Pulmonary artery endothelial cell (primary cell): ENCODE results near the gene RCCD1. TPM values are rescaled to one million over a fixed set of nuclear protein-coding genes. Genes with fewer than 3 reads are reported as not detected.

Source experiments
- DNase-seq: peaks from one replicate; pipeline ENCODE4 v3.0.0-alpha.2; 2011; ENCODE audit warnings: low read depth, low spot score
- total RNA-seq: library from RNA; depleted of rRNA; stranded (reverse); fragments of >200 nt; gene quantifications from 2 replicates; pipeline ENCODE4 v1.2.3, GENCODE V29; 2014

Gene RCCD1
- total RNA-seq, 1 donor from 2014 or later, result 9.5 TPM

DNA sequence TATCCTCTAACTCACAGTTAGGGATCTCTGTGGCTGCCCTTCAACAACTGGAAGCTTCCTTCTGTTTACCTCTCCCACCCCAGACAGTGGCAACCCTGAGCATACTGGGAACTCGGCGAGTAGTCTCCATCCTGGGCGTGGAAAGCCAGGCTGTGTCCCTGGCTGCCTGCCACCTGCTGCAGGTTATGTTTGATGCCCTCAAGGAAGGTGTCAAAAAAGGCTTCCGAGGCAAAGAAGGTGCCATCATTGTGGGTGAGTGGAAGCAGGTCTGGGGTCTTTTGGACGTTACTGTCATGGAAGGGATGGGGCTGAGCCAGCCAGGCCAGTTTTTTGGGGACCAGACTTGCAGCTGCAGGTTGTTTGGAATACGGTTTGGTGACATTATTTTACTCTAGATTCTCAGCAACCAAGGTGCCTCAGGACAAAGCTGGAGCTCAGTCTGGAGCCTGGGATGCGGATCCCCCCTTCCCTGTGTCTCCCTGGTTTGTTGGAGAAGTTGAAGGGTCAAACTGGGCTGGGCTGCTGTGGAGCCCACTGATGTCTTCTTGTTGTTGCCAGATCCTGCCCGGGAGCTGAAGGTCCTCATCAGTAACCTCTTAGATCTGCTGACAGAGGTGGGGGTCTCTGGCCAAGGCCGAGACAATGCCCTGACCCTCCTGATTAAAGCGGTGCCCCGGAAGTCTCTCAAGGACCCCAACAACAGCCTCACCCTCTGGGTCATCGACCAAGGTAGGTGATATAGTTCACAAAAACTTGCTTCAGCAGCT lies 12.1 kb upstream of the RCCD1 start:
- no peak for DNase-seq

DNA sequence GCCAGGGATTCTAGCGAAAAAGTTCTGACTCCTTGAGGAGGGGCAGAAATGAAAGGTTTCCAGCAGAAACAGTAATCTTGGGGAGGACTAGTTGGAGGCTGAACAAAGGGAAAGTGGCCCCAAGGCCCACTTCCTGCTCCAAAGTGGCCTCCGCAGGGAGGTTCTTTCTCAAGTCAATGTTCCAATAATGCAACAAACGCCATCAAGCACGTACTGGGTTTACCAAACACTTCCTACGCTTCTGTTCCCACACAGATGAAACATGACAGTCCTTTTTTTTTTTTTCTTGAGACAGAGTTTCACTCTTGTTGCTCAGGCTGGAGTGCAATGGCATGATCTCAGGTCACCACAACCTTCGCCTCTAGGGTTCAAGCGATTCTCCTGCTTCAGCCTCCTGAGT lies 9.6 kb upstream of the RCCD1 start:
- DNase-seq, result no peak

DNA sequence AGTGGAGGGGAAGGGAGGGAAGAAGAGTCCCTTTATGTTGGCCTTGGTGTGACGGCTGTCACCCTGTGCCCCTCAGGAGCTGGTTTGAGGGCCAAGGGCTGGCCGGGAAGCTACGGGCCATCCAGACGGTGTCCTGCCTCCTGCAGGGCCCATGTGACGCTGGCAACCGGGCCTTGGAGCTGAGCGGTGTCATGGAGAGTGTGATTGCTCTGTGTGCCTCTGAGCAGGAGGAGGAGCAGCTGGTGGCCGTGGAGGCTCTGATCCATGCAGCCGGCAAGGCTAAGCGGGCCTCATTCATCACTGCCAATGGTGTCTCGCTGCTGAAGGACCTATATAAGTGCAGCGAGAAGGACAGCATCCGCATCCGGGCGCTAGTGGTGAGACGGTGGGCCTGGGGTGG lies 8.1 kb upstream of the RCCD1 start:
- DNase-seq, result no peak

DNA sequence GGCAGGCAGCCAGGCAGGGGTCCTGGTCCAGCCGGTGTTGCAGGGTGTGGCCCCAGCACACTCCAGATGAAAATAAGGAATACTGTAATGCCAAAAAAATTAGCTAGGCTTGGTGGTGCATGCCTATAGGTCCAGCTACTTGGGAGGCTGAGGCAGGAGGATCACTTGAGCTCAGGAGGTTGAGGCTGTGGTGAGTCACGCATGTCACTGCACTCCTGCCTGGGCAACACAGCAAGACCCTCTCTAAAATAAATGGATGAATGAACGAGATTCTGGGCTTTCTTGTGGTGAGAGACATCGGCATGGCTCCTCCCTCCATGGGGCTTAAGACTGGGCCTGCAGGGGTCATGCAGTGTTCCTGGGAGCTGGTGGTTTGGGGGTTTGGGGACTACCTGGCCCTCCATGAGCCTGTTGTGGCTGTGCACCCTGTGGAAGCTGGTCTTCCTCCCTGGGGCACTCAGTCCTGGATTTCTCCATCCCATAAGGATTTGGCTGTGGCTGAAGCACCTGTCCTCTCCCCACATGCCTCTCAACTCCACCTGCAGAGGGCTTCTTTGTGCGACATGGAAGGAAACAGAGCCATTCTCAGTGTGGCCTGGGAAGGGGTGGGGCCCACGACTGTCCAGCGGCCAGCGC lies 7.6 kb upstream of the RCCD1 start:
- DNase-seq, result no peak

DNA sequence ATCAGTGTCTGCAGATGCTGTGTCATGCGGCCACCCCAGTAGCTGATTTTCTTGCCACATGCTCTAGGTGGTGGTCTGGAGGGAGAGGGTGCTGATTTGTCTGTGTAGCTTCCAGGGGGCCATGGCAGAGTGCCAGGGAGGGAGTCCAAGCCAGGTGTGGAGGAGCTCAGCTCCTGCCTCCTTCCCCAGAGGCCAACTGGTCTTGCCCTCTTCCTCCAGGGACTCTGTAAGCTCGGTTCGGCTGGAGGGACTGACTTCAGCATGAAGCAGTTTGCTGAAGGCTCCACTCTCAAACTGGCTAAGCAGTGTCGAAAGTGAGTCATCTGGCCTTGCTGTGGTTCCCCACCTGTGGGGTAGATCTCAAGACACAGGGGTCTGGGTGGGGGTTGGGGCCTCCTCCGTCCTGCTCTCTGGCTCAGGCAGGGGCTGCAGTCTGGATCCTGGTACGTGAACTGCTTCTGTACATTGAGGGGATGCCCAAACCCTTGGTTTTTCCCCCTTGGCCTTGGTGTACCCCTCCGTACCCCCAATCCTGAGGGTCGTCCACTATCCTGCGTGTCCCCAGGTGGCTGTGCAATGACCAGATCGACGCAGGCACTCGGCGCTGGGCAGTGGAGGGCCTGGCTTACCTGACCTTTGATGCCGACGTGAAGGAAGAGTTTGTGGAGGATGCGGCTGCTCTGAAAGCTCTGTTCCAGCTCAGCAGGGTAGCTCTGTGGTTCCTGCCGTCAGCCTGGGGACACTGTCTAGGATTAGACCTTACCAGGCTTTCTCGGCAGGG lies 6.9 kb upstream of the RCCD1 start:
- DNase-seq, result no peak

DNA sequence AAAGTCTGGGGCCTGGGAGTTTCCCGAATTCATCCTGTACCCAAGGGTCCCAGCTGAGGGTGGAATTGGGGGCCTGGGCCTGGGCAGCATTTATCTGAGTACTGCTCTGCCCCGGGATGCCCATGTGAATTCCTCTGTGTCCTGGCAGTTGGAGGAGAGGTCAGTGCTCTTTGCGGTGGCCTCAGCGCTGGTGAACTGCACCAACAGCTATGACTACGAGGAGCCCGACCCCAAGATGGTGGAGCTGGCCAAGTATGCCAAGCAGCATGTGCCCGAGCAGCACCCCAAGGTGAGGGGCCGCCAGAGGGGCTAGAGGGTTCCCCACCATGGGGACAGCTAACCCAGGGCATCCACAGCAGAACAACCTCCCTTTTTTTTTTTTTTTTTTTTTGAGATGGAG lies 6.2 kb upstream of the RCCD1 start:
- no peak for DNase-seq

DNA sequence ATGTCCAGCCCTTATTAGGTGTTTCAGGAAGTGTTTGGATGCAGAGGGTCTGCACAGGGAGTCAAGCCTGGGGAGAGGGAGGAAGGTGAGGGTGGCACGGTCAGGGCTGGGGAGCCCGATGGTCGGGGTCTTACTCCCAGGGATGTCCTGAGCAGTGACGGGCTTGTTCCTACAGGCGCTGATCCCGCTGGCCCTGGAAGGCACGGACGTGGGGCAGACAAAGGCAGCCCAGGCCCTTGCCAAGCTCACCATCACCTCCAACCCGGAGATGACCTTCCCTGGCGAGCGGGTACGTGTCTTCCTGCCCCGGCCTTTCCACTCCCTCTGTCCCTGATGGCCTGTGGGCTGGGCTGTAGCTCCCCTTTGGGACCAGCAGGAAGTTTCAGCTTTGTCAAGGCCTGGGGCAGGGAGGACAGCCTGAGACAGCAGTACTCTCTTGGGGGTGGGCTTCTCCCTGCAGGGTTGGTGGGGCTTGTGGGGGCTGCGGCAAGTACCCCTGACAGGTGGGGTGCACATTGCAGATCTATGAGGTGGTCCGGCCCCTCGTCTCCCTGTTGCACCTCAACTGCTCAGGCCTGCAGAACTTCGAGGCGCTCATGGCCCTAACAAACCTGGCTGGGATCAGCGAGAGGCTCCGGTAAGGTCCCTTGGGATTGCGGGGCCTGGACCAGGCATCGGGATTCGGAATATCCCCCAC lies 4.6 kb upstream of the RCCD1 start:
- no peak for DNase-seq

DNA sequence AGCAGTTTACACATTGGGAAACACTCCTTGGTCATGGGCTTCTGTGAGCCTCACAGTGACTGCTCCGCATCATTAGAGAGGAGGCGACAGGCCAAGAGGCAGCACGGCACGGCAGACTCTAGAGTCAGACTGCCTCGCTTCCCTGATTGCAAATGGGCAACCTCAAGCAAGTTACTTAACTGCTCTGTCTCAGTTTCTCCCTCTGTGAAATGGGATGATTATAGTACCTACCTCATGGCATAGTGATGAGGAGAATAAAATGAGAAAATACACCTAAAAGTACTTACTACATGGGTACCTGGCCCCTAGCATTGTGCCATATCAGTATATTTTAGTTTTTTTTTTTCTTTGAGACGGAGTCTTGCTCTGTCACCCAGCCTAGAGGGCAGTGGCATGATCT lies 4.0 kb upstream of the RCCD1 start:
- no peak for DNase-seq

DNA sequence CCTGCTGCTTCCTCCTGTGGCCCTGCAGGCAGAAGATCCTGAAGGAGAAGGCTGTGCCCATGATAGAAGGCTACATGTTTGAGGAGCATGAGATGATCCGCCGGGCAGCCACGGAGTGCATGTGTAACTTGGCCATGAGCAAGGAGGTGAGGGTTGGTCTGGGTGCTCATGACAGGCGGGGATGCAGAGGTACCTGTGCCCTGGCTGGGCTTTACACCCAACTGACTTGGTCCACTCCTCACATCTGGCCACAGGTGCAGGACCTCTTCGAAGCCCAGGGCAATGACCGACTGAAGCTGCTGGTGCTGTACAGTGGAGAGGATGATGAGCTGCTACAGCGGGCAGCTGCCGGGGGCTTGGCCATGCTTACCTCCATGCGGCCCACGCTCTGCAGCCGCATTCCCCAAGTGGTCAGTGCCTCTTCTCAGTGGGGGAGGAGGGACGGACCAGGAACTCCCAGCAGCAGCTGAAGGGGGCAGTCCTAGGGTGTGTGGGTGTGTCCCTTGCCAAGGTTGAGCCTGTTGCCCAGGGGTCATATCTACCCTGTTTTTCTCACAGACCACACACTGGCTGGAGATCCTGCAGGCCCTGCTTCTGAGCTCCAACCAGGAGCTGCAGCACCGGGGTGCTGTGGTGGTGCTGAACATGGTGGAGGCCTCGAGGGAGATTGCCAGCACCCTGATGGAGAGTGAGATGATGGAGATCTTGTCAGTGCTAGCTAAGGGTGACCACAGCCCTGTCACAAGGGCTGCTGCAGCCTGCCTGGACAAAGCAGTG lies 1.6 kb upstream of the RCCD1 start:
- DNase-seq, result no peak

DNA sequence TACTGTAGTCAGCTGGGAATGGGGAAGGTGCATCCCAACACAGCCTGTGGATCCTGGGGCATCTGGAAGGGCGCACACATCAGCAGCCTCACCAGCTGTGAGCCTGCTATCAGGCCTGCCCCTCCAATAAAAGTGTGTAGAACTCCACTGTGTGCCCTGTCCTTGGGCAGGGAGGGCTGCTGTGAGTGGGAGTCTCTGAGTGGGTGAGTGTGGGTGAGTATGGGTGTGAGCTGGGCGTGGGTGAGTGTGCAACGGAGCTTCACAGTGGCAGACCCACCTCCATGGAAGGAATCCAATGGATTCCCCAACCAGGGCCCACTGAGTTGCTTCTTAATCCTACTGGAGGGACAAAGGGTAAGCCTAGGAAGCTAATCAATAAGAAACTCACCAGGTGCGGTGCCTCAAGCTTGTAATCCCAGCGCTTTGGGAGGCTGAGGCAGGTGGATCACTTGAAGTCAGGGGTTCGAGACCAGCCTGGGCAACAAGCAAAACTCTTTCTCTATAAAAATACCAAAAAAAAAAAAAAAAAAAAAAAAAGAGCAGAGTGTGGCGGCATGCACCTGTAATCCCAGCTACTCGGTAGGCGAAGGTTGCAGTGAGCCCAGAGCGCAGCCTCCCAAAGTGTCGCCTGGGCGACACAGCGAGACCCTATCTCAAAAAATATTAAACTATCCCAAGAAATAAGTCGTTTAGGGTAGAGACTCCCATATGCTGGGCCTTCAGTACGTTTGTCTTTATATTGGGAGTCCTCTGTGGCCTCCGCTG lies 555 bp upstream of the RCCD1 start:
- DNase-seq, result no peak

DNA sequence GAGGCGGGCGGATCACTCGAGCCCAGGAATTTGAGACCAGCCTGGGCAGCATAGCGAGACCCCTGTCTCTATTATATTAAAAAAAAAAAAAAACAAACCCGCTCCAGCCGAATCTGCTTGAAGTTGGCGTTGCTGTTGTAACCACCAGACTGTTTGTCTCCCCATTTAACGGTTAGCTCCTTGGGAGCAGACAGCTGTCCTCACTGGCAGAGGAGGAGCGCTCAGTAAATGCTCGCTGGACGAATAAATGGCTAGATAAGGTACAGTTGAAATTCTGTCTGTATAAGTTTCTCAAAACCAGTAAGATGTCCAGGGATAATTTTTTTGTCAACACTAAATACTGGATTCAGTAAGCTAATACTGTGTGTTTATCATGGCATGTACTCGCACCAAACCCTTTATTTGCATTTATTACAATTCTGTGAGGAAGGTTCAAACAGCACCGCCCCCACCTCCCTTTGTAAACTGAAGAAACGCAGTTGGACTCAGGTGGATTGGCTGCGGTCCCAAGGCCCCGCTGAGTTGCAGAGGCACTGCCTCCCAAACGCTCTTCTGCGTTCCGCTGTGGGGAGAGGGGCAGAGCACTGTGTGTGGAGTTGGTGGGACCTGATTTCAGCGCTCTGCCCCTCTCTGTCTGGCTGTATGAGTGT lies 1.1 kb downstream of the RCCD1 start:
- no peak for DNase-seq

DNA sequence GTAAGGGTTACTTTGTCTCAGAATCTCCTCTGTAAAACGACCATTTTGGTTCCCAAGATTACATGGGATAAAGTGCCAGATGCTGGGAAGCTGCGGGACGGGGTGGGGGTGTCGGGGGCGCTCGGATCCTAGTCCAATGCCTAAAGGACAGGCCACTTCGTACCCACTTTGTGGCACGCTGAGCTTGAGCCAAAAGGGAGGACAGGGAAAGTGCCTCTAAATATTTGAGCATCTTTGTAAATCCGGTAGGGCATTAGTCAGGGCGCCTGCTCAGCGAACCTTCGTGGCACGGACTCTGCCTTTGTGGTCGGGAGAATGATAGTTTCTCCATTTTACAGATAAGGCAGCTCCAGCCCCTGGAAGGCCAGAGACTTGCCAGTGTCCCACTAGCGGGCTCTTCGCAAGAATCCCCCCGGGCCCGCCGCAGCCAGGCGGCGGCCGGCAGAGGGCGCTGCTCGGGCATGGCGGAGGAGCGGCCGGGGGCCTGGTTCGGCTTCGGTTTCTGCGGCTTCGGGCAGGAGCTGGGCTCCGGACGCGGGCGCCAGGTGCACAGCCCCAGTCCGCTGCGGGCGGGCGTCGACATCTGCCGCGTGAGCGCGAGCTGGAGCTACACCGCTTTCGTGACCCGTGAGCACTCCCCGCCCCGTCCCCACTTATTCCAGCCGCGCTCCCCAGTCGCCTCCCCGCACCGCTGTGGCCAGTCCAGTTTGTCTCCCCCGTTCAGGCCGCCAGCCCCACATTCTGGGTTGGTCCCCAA lies 1.8 kb downstream of the RCCD1 start:
- peak; percentile 27 for DNase-seq

DNA sequence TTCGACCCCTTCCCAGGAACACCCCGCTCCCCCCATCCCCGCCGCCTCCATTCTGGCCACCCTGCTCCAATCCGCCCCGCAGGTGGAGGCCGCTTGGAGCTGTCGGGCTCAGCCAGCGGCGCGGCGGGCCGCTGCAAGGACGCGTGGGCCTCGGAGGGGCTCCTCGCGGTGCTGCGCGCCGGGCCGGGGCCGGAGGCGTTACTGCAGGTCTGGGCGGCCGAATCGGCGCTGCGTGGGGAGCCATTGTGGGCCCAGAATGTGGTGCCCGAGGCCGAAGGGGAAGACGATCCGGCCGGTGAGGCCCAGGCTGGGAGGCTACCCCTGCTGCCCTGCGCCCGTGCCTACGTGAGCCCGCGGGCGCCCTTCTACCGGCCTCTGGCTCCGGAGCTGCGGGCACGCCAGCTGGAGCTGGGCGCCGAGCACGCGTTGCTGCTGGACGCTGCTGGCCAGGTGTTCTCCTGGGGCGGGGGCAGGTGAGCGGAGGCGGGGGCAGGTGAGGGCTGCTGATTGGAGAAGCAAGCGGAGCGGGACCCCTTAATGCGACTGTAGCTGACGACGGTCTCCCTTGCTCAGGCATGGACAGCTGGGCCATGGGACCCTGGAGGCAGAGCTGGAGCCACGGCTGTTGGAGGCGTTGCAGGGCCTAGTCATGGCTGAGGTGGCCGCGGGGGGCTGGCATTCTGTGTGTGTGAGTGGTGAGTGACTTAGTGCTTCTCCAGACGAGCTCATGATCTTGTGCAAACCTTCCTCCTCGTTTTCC lies 2.5 kb downstream of the RCCD1 start:
- DNase-seq, result no peak

DNA sequence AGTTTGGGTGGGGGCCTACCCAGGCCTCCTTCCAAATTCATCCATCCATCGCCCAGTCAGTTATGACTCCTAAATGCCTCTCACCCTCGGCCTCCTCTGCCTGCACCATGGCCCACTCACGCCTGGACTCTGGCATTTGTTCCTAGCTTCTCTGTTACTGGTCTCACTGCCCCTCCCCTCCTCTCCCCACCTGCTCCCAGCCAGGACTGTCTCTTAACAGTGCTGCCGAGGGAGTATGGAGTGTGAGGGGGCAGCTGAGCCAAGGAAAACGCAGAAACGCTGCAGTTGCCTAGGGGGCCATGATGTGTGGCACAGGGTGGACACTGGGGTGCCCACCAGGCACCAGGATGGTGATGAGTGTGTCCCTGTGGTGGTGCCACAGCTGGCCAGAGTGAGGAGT lies 3.1 kb downstream of the RCCD1 start:
- DNase-seq, result no peak

DNA sequence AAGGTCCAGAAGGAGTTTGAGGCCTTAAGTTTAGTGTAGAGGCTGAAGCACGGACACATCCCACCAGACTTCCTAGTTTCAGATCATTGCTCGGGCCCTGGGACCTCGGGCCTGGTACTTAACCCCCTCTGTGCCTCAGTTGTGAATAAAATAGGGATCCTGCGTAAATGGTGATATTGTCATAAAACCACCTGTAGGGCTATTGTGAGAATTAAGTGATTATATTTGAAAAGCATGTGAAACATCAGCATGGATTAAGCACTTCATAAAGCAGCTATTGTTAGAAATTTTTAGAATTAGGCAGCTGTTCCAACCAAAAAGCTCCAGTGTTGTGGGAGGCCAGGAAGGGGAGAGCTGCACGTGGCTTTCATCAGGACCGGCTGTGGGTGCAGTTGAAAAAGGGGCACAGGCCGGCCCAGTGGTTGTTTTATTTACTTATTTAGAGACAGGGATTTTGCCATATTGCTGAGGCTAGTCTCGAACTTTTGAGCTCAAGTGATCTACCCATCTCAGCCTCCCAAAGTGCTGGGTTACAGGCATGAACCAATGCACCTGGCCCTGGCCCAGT lies 4.4 kb downstream of the RCCD1 start:
- no peak for DNase-seq

DNA sequence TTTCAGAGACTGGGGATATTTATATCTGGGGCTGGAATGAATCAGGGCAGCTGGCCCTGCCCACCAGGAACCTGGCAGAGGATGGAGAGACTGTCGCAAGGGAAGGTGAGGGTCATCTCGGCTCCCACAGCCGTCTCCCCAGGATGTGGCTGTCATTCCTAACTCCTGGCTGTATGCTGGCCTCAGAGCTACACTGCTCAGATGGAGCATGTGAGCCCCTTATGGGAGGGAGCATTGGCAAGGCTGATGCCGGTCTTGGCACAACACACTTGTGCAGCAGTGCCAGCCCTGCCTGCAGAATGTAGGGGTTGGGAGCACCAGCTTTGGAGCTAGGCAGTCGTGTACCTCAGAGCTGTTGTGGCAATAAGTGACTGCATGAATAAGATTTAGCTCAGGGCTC lies 5.2 kb downstream of the RCCD1 start:
- no peak for DNase-seq

DNA sequence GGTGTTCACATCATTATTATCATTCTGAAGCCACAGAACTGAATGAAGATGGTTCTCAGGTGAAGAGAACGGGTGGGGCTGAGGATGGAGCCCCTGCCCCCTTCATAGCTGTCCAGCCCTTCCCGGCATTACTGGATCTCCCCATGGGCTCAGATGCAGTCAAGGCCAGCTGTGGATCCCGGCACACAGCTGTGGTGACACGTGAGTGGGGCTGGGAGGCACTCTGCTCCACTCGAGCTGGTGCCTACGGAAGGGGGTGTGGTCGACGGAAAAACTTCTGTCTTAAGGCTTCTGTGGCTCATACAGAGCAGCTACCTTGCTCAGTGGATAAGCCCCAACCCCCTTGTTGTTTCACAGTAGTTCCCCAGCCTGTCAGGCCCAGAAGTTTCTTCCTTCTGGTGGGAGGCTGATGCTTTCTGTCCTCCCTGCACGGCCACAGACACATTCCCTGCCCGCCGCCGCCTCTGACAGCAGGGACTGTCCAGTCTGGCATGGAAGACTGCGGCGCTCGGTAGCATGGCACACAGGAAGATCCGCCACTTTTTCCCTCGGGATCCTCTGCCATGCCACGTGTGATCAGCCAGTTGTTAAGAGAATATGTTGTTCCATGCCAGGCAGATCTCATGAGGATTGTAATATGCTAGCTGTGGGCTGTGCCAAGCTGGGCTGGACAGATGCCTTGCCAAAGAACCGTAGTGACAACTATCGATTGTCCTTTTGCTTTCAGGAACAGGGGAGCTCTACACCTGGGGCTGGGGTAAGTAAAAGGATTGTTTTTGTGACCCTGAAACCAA lies 5.8 kb downstream of the RCCD1 start:
- no peak for DNase-seq
